Measurements from ENCODE around the gene SREBF1. TPM values are rescaled to one million over a fixed set of nuclear protein-coding genes. Genes with fewer than 3 reads are reported as not detected.

The SREBF1 gene
- total and polyA plus RNA-seq, 8 donors: 13.1 to 207 (median 80.3) TPM

DNA sequence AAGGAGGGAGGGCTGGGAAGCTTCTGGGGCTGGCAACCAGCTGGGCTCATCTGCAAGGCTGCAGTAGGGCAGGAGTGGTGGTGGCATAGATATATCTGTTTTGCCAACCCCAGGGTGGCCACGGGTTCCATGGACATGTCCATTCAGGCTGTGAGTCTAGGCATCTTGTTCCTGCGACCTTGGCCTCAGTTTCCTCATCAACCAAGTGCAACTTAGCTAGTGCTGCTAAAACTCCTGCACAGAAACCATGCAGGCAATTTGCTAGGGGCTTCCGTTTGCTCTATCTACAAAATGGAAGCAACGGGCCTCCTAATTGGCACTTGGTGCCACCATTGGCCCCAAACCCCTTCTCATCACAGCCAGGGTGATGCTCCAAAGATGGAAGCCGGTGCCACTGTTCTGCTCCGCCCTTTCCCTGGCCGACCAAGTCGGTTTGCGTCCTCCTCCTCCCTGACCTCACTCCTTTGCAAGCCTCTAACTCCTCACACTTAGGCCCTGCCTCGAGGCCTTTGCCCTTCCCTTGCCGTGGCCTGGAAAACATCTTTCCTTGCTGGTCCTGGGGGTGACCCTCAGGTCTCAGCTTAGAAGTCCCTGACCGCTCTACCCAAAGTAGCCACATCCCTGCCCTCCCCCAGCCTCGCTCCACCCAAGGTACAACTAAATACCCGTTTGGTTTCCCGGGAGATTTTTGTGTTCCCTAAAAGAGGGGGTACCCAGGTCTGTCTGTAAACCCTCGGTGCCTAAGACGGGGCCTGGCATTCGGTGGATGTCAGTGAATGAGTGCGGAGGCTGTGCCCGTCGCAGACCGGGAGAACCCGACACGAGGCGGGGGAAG is 1.2 kb downstream of the SREBF1 start:
- TF ChIP-seq EP300 (IDR thresholded peaks at IDR 0.05) (no peak), POLR2AphosphoS5 (IDR thresholded peaks at IDR 0.05) (no peak), POLR2A (IDR thresholded peaks at IDR 0.05) (no peak)
- TF ChIP-seq, protein P1, sequence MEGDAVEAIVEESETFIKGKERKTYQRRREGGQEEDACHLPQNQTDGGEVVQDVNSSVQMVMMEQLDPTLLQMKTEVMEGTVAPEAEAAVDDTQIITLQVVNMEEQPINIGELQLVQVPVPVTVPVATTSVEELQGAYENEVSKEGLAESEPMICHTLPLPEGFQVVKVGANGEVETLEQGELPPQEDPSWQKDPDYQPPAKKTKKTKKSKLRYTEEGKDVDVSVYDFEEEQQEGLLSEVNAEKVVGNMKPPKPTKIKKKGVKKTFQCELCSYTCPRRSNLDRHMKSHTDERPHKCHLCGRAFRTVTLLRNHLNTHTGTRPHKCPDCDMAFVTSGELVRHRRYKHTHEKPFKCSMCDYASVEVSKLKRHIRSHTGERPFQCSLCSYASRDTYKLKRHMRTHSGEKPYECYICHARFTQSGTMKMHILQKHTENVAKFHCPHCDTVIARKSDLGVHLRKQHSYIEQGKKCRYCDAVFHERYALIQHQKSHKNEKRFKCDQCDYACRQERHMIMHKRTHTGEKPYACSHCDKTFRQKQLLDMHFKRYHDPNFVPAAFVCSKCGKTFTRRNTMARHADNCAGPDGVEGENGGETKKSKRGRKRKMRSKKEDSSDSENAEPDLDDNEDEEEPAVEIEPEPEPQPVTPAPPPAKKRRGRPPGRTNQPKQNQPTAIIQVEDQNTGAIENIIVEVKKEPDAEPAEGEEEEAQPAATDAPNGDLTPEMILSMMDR (IDR thresholded peaks at IDR 0.05): no peak
- Histone ChIP-seq H3K36me3 (peaks cover 0 to 4% (median 0%) of the 10 kb centered on the region in 4 donors), H3K27ac (peak overlapping the region; percentile 98 to 100 (median 99)), H3K27me3 (no peaks in the 10 kb centered on the region), H3K4me1 (peaks cover 73 to 89% (median 81%) of the 10 kb centered on the region in 4 donors), H3K4me3 (peak overlapping the region; percentile 64 to 85 (median 66)), H3K9me3 (no peaks in the 10 kb centered on the region)
- no peak for DNase-seq
- 18 to 25% (median 24%) methylated on average over 18 to 25 of the region's 25 CpGs for WGBS, 5 donors
- intact Hi-C loops (cut with DNase I; ENCODE audit: low total_unique reads): no loop called here

DNA sequence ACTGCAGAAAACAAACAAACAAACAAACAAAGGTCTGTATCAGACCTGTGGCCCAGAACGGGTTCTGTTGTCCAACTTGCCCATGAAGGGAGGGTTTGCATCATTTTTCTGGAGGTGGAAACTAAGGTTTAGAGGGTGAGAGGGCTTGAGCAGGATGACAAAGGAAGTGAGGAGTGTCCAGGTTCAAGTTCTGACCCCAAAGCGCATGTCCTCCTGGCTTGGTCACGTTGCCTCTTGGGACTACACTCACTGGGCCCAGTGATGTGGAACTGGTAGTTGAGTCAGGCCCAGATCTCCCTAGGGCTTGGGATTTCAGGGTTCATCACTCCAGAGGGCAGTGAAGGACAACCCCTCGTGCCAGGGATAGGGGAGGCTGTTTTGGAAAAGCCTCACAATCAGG is 1.8 kb downstream of the SREBF1 start:
- intact Hi-C loops (cut with DNase I; ENCODE audit: low total_unique reads): no loop called here
- no peaks in the 10 kb centered on the region for H3K9me3 ChIP-seq
- no peaks in the 10 kb centered on the region for H3K27me3 ChIP-seq
- 52 to 71% (median 56%) methylated on average over 4 of the region's 4 CpGs for WGBS, 5 donors
- peak overlapping the region in 4 of 5 donors; percentile 98 to 100 (median 99) for H3K27ac ChIP-seq
- TF ChIP-seq POLR2AphosphoS5 (IDR thresholded peaks at IDR 0.05) (no peak), EP300 (IDR thresholded peaks at IDR 0.05) (no peak), POLR2A (IDR thresholded peaks at IDR 0.05) (no peak)
- TF ChIP-seq, protein P1 (IDR thresholded peaks at IDR 0.05): no peak
- H3K4me1 ChIP-seq: peaks cover 75 to 90% (median 82%) of the 10 kb centered on the region in 4 donors
- no peak for DNase-seq
- H3K4me3 ChIP-seq: peak overlapping the region in 3 of 4 donors; percentile 64 to 66 (median 66)
- H3K36me3 ChIP-seq: peaks cover 0 to 4% (median 0%) of the 10 kb centered on the region in 4 donors

DNA sequence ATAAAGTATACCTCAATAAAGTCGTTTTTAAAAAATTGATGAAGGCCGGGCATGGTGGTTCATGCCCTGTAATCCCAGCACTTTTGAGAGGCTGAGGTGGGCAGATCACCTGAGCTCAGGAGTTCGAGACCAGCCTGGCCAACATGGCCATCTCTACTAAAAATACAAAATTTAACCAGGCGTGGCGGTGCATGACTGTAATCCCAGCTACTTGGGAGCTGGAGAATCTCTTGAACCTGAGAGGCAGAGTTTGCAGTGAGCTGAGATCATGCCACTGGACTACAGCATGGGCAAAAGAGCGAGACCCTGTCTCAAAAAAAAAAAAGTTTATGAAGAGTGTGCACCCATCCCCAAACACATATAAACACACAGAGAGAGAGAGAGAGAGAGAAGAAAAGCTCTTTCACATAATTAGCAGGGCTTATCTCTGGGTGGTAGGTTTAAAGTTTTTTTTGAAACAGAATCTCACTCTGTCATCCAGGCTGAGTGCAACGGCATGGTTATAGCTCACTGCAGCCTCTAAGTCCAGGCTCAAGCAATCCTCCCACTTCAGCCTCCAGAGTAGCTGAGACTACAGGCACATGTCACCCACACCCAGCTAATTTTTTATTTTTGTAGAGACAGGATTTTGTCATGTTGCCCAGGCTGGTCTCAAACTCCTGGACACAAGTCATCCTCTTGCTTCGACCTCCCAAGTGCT is 3.0 kb downstream of the SREBF1 start:
- Histone ChIP-seq H3K9me3 (no peaks in the 10 kb centered on the region), H3K4me3 (no peak overlapping the region), H3K27ac (peak overlapping the region in 3 of 5 donors; percentile 98 to 100 (median 98)), H3K36me3 (peaks cover 0 to 4% (median 0%) of the 10 kb centered on the region in 4 donors), H3K4me1 (peaks cover 71 to 89% (median 80%) of the 10 kb centered on the region in 4 donors), H3K27me3 (no peaks in the 10 kb centered on the region)
- intact Hi-C loops (cut with DNase I; ENCODE audit: low total_unique reads): no loop called here
- TF ChIP-seq POLR2AphosphoS5 (IDR thresholded peaks at IDR 0.05): no peak
- no peak for TF ChIP-seq POLR2A (IDR thresholded peaks at IDR 0.05)
- no peak for TF ChIP-seq EP300 (IDR thresholded peaks at IDR 0.05)
- TF ChIP-seq, protein P1 (IDR thresholded peaks at IDR 0.05): no peak
- no peak for DNase-seq
- 70 to 79% (median 76%) methylated on average over 8 of the region's 8 CpGs for WGBS, 5 donors

DNA sequence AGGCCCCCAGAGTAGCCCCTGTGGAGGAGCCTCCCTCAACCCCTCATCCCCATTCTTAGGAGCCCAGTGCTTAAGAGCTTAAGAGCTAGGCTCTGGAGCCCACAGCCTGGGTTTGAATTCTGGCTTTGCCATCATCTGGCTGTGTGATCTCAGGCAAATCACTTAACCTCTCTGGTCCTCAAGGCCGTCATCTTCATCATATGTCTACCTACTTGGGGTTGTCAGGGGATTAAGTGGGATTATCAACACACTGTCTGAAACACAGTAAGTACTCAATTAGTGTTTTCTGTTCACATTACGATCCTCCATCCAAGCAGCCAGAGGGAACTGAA is 4.8 kb downstream of the SREBF1 start:
- H3K4me3 ChIP-seq: no peak overlapping the region
- intact Hi-C loops (cut with DNase I; ENCODE audit: low total_unique reads): no loop called here
- no peak for DNase-seq
- H3K36me3 ChIP-seq: peaks cover 0 to 7% (median 2%) of the 10 kb centered on the region in 4 donors
- 78 to 96% (median 93%) methylated on average over 2 of the region's 2 CpGs for WGBS, 5 donors
- peak overlapping the region; percentile 43 to 84 (median 70) for H3K27ac ChIP-seq
- no peaks in the 10 kb centered on the region for H3K9me3 ChIP-seq
- peaks cover 59 to 89% (median 75%) of the 10 kb centered on the region in 4 donors for H3K4me1 ChIP-seq
- H3K27me3 ChIP-seq: no peaks in the 10 kb centered on the region
- TF ChIP-seq, protein P1 (IDR thresholded peaks at IDR 0.05): no peak
- TF ChIP-seq POLR2A (IDR thresholded peaks at IDR 0.05): no peak
- no peak for TF ChIP-seq POLR2AphosphoS5 (IDR thresholded peaks at IDR 0.05)
- TF ChIP-seq EP300 (IDR thresholded peaks at IDR 0.05): no peak

Data from stomach (tissue), 9 donors.